ENCODE measurements around the gene COTL1.

DNA sequence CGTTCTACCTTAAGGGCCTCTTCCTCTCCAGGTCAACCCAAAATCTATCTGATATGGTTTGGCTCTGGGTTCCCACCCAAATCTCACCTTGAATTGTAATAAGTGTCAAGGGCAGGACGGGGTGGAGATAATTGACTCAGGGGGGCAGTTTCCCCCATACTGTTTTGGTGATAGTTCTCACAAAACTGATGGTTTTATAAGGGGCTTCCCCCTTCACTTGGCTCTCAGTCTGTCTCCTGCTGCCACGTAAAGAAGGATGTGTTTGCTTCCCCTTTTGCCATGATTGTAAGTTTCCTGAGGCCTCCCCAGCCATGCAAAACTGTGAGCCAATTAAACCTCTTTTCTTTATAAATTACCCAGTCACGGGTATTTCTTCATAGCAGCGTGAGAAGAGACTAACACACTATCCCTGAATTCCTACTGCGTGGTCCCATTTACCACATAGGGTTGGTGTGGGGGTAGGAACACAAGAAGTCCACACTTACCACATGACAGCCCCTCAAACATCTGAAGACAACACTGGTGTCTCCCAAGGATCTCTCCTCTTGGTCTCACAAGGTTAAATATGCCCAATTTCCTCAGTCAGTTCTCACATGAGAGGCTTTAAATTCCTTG, 8.2 kb downstream of the COTL1 start:
- TF ChIP-seq POLR2A (IDR thresholded peaks at IDR 0.05; ENCODE audit: low read length) = no peak
- TF ChIP-seq GATA1 (IDR thresholded peaks at IDR 0.05; ENCODE audit: low read depth, low read length) = no peak
